GM12892 (cell line): ENCODE results near the gene RAB44.

ENCODE experiments used
- POLR2A ChIP-seq: IDR thresholded peaks from 2 replicates; pipeline ENCODE4 v1.6.1; 2011; ENCODE audit warnings: low read depth, low read length, control low read depth
- POLR2AphosphoS5 ChIP-seq: IDR thresholded peaks from 2 replicates; pipeline ENCODE4 v1.6.1; 2011; ENCODE audit warnings: low read depth, low read length, control low read depth
- TAF1 ChIP-seq: IDR thresholded peaks from 2 replicates; pipeline ENCODE4 v1.6.1; 2011; ENCODE audit warnings: low read depth, mild to moderate bottlenecking, control low read depth, low read length, borderline replicate concordance

GRCh38 chr6:36659271-36659670, 38.4 kb upstream of the RAB44 start:
- TF ChIP-seq POLR2AphosphoS5, result no peak
- no peak for TF ChIP-seq TAF1
- TF ChIP-seq POLR2A, result no peak
